Chondrocyte (in vitro differentiated cells): ENCODE measurements around the gene GYS1. TPM values are rescaled to one million over a fixed set of nuclear protein-coding genes. Genes with fewer than 3 reads are reported as not detected.
A peak's percentile ranks its signal among the peaks of the same experiment; 100 is the strongest.

Source experiments
- DNase-seq: peaks from one replicate; pipeline ENCODE4 v3.0.0; 2021; ENCODE audit warnings: mixed read lengths, low spot score
- H3K27ac Mint-ChIP-seq: one replicate; pipeline ENCODE4 v1.8.0; 2021; ENCODE audit warnings: mild to moderate bottlenecking, moderate library complexity, mixed read lengths; ENCODE audit not compliant: unreplicated experiment
- H3K27me3 Mint-ChIP-seq: 2 replicates; pipeline ENCODE4 v1.8.0; 2021; ENCODE audit warnings: low read depth, mixed read lengths
- H3K36me3 Mint-ChIP-seq: 2 replicates; pipeline ENCODE4 v1.8.0; 2021; ENCODE audit warnings: low read depth, mixed read lengths
- H3K4me1 Mint-ChIP-seq: 2 replicates; pipeline ENCODE4 v1.8.0; 2021; ENCODE audit warnings: low read depth, mild to moderate bottlenecking, mixed read lengths
- H3K4me3 Mint-ChIP-seq: one replicate; pipeline ENCODE4 v1.8.0; 2021; ENCODE audit warnings: mild to moderate bottlenecking, moderate library complexity, mixed read lengths; ENCODE audit not compliant: unreplicated experiment
- H3K9me3 Mint-ChIP-seq: 2 replicates; pipeline ENCODE4 v1.8.0; 2021; ENCODE audit warnings: low read depth, mixed read lengths
- total RNA-seq: library from RNA; stranded (reverse); gene quantifications from 3 replicates; pipeline ENCODE4 v1.2.1, GENCODE V29; 2021
- TF ChIP-seq, protein P1 (sequence below): fragments of 200-600 bp; sonication (generic); IDR thresholded peaks from 2 replicates; pipeline ENCODE4 v1.5.0; 2021; ENCODE audit warnings: antibody characterized with exemption, mild to moderate bottlenecking, moderate library complexity

GYS1 gene
- total RNA-seq, 1 donor from 2014 or later, result 51.1 TPM

GRCh38 chr19:48945415-48945814, 47.7 kb downstream of the GYS1 start:
- no peaks in the 10 kb centered on the region for H3K36me3 Mint-ChIP-seq

DNA sequence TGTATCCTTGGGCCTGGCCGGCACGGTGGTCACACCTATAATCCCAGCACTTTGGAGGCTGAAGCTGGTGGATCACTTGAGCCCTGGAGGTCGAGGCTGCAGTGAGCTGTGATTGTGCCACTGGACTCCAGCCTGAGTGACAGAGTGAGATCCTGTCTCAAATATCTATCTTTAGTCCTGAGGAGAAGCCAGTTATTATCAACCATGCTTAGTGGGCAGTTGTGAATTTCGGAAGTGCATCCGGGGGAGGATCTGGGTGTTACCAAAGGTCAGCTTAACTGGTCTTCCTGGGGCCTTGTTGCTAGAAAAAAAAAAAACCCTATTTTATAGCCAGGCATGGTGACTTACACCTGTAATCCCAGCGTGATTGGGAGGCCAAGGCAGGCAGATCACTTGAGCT, 50.0 kb downstream of the GYS1 start:
- Mint-ChIP-seq H3K9me3 (peaks cover 6% of the 10 kb centered on the region), H3K27me3 (no peaks in the 10 kb centered on the region), H3K4me3 (no peak overlapping the region), H3K27ac (no peak overlapping the region), H3K36me3 (no peaks in the 10 kb centered on the region), H3K4me1 (peaks cover under 1% of the 10 kb centered on the region)
- TF ChIP-seq, protein P1, sequence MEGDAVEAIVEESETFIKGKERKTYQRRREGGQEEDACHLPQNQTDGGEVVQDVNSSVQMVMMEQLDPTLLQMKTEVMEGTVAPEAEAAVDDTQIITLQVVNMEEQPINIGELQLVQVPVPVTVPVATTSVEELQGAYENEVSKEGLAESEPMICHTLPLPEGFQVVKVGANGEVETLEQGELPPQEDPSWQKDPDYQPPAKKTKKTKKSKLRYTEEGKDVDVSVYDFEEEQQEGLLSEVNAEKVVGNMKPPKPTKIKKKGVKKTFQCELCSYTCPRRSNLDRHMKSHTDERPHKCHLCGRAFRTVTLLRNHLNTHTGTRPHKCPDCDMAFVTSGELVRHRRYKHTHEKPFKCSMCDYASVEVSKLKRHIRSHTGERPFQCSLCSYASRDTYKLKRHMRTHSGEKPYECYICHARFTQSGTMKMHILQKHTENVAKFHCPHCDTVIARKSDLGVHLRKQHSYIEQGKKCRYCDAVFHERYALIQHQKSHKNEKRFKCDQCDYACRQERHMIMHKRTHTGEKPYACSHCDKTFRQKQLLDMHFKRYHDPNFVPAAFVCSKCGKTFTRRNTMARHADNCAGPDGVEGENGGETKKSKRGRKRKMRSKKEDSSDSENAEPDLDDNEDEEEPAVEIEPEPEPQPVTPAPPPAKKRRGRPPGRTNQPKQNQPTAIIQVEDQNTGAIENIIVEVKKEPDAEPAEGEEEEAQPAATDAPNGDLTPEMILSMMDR, result no peak
- no peak for DNase-seq

More at GRCh38 chr19:48945415-48945814, 47.7 kb downstream of the GYS1 start:
- no peak overlapping the region for H3K4me3 Mint-ChIP-seq
- no peaks in the 10 kb centered on the region for H3K27me3 Mint-ChIP-seq
- no peak overlapping the region for H3K27ac Mint-ChIP-seq
- peaks cover 3% of the 10 kb centered on the region for H3K4me1 Mint-ChIP-seq
- no peak for DNase-seq
- TF ChIP-seq, protein P1, result no peak
- H3K9me3 Mint-ChIP-seq, result peaks cover 6% of the 10 kb centered on the region

DNA sequence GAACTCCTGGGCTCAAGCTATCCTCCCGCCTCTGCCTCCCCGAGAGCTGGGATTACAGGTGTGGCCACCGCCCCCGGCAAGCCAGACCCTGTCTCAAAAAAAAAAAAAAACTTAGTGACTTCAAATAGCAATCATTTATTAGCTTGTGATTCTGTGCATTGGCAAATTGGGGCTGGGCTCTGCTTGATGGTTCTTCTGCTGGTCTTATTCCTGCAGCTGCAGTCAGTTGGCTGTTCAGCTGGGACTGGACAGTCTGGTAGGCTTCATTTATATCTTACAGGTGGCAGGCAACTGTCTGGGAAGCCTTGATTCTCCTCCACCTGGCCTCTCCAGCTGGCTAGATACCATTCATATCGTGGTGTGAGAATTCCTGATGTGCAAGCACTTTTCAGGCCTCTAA, 52.2 kb downstream of the GYS1 start:
- TF ChIP-seq, protein P1, result no peak
- Mint-ChIP-seq H3K36me3 (no peaks in the 10 kb centered on the region), H3K27ac (no peak overlapping the region), H3K27me3 (no peaks in the 10 kb centered on the region), H3K4me3 (no peak overlapping the region), H3K9me3 (peaks cover 6% of the 10 kb centered on the region), H3K4me1 (no peaks in the 10 kb centered on the region)
- DNase-seq, result no peak

- no peak overlapping the region for H3K4me3 Mint-ChIP-seq
- peaks cover 6% of the 10 kb centered on the region for H3K9me3 Mint-ChIP-seq
- H3K4me1 Mint-ChIP-seq, result peaks cover 6% of the 10 kb centered on the region
- no peak for DNase-seq
- H3K27me3 Mint-ChIP-seq, result peaks cover 2% of the 10 kb centered on the region
- H3K27ac Mint-ChIP-seq, result peak overlapping the region; percentile 17
- no peaks in the 10 kb centered on the region for H3K36me3 Mint-ChIP-seq
- TF ChIP-seq, protein P1, result no peak
Measured at GRCh38 chr19:48938256-48938655, 54.9 kb downstream of the GYS1 start.

- peaks cover under 1% of the 10 kb centered on the region for H3K9me3 Mint-ChIP-seq
- H3K36me3 Mint-ChIP-seq, result no peaks in the 10 kb centered on the region
- H3K27ac Mint-ChIP-seq, result no peak overlapping the region
- no peak for DNase-seq
- TF ChIP-seq, protein P1, result no peak
- peaks cover 3% of the 10 kb centered on the region for H3K27me3 Mint-ChIP-seq
- no peak overlapping the region for H3K4me3 Mint-ChIP-seq
- H3K4me1 Mint-ChIP-seq, result peaks cover 8% of the 10 kb centered on the region
Measured at GRCh38 chr19:48935864-48936263, 57.2 kb downstream of the GYS1 start.
